Activated CD4-positive, alpha-beta T cell treated with anti-CD3 and anti-CD28 coated beads, Interleukin-2, amount 10 ng/mL, durations not matched to agents 24 days and 14 days (primary cell): ENCODE measurements around the gene ZNF175. TPM values are rescaled to one million over a fixed set of nuclear protein-coding genes. Genes with fewer than 3 reads are reported as not detected.

Experiments
- DNase-seq: peaks from one replicate; pipeline ENCODE4 v3.0.0; 2022
- H3K27ac Mint-ChIP-seq: one replicate; pipeline ENCODE4 v1.8.0; 2022; ENCODE audit warnings: mild to moderate bottlenecking, mixed read lengths
- H3K27me3 Mint-ChIP-seq: one replicate; pipeline ENCODE4 v1.8.0; 2022; ENCODE audit warnings: mixed read lengths
- H3K36me3 Mint-ChIP-seq: one replicate; pipeline ENCODE4 v1.8.0; 2022; ENCODE audit warnings: low read depth, mild to moderate bottlenecking, mixed read lengths
- H3K4me1 Mint-ChIP-seq: one replicate; pipeline ENCODE4 v1.8.0; 2021; ENCODE audit warnings: mixed read lengths
- H3K4me3 Mint-ChIP-seq: one replicate; pipeline ENCODE4 v1.8.0; 2022; ENCODE audit warnings: mild to moderate bottlenecking, moderate library complexity, mixed read lengths
- H3K9me3 Mint-ChIP-seq: one replicate; pipeline ENCODE4 v1.8.0; 2021; ENCODE audit warnings: mixed read lengths
- intact Hi-C: fragments of 100-400 bp; cut with micrococcal nuclease; formaldehyde crosslinking; loops from one replicate; pipeline ENCODE4 v1.15.1; 2023
- total RNA-seq: library from RNA; stranded (reverse); gene quantifications from 2 replicates; pipeline ENCODE4 v1.2.3, GENCODE V29; 2022

Gene ZNF175
- total RNA-seq, 1 donor from 2014 or later: 8.5 TPM

DNA sequence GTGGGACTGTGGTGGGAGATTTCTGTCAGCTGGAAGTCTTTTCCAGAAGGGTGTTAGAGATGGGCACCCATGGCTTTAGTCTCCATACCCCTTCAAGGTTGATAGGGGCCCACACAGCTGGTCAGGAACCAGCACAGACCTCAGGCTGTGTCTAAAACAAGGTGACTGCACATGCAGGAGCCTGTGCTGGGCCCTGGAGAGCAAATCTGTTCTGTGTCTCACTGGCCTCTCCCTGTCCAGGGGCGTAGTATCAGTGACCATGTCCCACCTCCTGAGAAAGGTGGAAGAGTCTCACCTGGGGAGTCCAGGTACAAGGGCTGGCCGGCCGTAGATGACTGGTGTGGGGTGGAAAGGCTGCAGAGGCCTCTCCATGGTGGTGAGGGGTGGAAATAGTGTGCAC lies 19.4 kb downstream of the ZNF175 start:
- no peak for DNase-seq
- intact Hi-C loops: no loop called here
- H3K27me3 Mint-ChIP-seq: no peaks in the 10 kb centered on the region
- peaks cover 35% of the 10 kb centered on the region for H3K9me3 Mint-ChIP-seq
- H3K4me3 Mint-ChIP-seq: no peak overlapping the region
- H3K4me1 Mint-ChIP-seq: peaks cover 22% of the 10 kb centered on the region
- H3K27ac Mint-ChIP-seq: no peak overlapping the region
- H3K36me3 Mint-ChIP-seq: peaks cover 42% of the 10 kb centered on the region

- peaks cover 24% of the 10 kb centered on the region for H3K9me3 Mint-ChIP-seq
- no peak overlapping the region for H3K27ac Mint-ChIP-seq
- H3K4me1 Mint-ChIP-seq: peaks cover 22% of the 10 kb centered on the region
- intact Hi-C loops: no loop called here
- H3K4me3 Mint-ChIP-seq: peak overlapping the region; percentile 44
- no peaks in the 10 kb centered on the region for H3K27me3 Mint-ChIP-seq
- DNase-seq: no peak
- peaks cover 22% of the 10 kb centered on the region for H3K36me3 Mint-ChIP-seq
Observed at GRCh38 chr19:51592521-51592920, 21.4 kb downstream of the ZNF175 start.

GRCh38 chr19:51593138-51593890 lies 22.2 kb downstream of the ZNF175 start:
- no peak for DNase-seq
- peak overlapping the region; percentile 84 for H3K27ac Mint-ChIP-seq
- peaks cover 15% of the 10 kb centered on the region for H3K36me3 Mint-ChIP-seq
- peaks cover 17% of the 10 kb centered on the region for H3K9me3 Mint-ChIP-seq
- H3K4me1 Mint-ChIP-seq: peaks cover 22% of the 10 kb centered on the region
- intact Hi-C loops: no loop called here
- H3K27me3 Mint-ChIP-seq: no peaks in the 10 kb centered on the region
- peak overlapping the region; percentile 91 for H3K4me3 Mint-ChIP-seq

GRCh38 chr19:51593969-51594773 lies 23.1 kb downstream of the ZNF175 start:
- Mint-ChIP-seq H3K4me3 (peak overlapping the region; percentile 91), H3K27ac (peak overlapping the region; percentile 84), H3K9me3 (peaks cover 14% of the 10 kb centered on the region), H3K27me3 (no peaks in the 10 kb centered on the region), H3K4me1 (peaks cover 22% of the 10 kb centered on the region), H3K36me3 (peaks cover 15% of the 10 kb centered on the region)
- intact Hi-C loops: loop anchor here (1.0 kb wide), 4 partner anchors 23 to 486 kb away; partner anchors contain the start of genes CTU1 and ZNF175
- peak; percentile 99 for DNase-seq

- H3K27ac Mint-ChIP-seq: peak overlapping the region; percentile 84
- intact Hi-C loops: loop anchor here (1.0 kb wide), 4 partner anchors 23 to 486 kb away; partner anchors contain the start of genes CTU1 and ZNF175
- H3K4me1 Mint-ChIP-seq: peaks cover 22% of the 10 kb centered on the region
- H3K27me3 Mint-ChIP-seq: no peaks in the 10 kb centered on the region
- no peak for DNase-seq
- peaks cover 9% of the 10 kb centered on the region for H3K9me3 Mint-ChIP-seq
- H3K4me3 Mint-ChIP-seq: peak overlapping the region; percentile 91
- H3K36me3 Mint-ChIP-seq: peaks cover 11% of the 10 kb centered on the region
Observed at GRCh38 chr19:51594774-51595109, 23.7 kb downstream of the ZNF175 start.

DNA sequence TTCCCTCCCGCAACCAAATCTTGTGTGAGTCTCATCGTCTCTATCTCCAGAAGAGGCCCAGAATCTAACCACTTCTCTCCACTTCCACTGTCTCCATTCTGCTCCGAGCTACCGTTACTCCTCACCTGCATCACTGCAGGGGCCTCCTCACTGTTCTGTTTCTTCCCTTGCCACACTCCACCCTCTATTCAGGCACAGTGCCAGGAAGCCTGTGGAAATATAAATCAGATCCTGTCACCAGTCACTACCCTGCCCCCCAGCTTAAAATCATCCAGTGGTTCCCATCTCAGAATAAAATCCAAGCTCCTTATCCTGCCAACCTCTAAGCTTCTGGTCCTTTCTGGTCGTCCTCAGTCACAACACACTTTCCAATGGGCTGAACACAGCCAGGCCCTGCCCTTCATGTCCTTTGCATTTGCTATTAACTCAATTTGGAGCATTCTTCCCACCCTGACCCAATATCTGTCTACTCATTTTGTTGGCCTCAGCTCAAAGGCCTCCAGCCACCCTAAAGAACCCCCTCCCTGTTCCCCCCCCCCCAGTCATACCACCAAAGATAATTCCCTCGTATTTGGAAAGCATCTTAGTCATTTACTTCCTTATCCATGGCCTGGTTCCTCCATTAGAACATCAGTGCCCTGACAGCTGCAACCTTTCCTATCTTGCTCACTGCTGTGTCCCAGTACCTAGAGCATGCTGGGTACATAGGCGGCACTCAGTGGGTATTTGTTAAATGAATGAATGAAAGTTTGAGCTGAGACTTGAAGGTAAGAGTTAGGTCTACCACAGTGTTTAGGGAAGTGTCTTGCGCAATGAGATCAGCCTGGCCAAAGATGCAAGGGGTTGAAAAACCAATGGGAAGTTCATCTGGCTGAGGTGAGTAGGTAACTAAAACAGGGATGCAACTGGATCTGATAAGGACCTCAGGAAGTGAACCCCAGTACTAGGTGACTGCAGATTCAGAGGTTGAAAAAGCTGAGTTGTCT lies 24.4 kb downstream of the ZNF175 start:
- H3K27me3 Mint-ChIP-seq: peaks cover 7% of the 10 kb centered on the region
- H3K36me3 Mint-ChIP-seq: peaks cover 10% of the 10 kb centered on the region
- H3K4me3 Mint-ChIP-seq: peak overlapping the region; percentile 91
- H3K9me3 Mint-ChIP-seq: peaks cover 5% of the 10 kb centered on the region
- DNase-seq: no peak
- intact Hi-C loops: no loop called here
- peaks cover 22% of the 10 kb centered on the region for H3K4me1 Mint-ChIP-seq
- H3K27ac Mint-ChIP-seq: peak overlapping the region; percentile 39

- Mint-ChIP-seq H3K27me3 (peaks cover 18% of the 10 kb centered on the region), H3K4me3 (no peak overlapping the region), H3K4me1 (peaks cover 17% of the 10 kb centered on the region), H3K9me3 (peaks cover 5% of the 10 kb centered on the region), H3K27ac (no peak overlapping the region), H3K36me3 (no peaks in the 10 kb centered on the region)
- no peak for DNase-seq
- intact Hi-C loops: no loop called here
Observed at GRCh38 chr19:51598159-51598915, 27.3 kb downstream of the ZNF175 start.

DNA sequence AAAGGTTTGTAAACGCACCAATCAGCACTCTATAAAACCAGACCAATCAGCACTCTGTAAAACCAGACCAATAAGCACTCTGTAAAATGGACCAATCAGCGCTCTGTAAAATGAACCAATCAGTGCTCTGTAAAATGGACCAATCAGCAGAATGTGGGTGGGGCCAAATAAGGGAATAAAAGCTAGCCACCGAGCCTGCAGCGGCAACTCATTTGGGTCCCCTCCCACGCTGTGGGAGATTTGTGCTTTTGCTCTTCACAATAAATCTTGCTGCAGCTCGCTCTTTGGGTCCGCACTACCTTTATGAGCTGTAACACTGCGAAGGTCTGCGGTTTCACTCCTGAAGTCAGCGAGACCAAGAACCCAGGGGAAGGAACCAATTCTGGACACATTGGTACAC lies 28.0 kb downstream of the ZNF175 start:
- Mint-ChIP-seq H3K36me3 (no peaks in the 10 kb centered on the region), H3K4me1 (peaks cover 10% of the 10 kb centered on the region), H3K4me3 (no peak overlapping the region), H3K9me3 (peaks cover 5% of the 10 kb centered on the region), H3K27ac (no peak overlapping the region), H3K27me3 (peaks cover 18% of the 10 kb centered on the region)
- intact Hi-C loops: no loop called here
- DNase-seq: no peak

DNA sequence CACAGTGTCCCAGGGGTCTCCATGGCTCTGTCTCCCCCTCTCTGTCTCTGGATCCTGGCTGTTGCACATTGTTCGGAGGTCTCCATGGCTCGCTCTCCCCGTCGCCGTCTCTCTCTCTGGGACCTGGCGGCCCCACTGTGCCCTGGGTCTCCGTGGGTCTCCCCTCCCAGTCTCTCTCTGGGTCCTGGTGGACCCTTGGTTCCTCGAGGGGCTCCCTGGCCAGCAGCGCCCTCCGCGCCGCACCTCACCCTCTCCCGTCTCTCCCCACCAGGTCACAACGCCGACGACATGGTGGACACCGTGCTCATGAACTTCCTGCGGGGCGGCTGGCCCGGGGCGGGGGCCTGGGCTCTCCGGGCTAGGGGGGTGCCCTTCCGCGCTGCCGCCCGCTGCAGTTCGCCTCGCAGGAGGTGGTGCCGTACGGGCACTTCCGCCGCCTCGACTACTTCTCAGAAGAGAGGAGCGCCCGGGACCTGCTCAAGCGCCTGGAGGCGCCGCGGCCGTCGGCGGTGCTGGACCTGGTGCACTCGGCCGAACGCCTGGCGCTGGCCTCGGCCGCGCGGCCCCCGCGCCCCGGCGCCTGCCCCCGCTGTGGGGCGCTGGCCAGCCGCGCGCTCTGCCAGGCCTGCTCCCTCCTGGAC lies 30.0 kb downstream of the ZNF175 start:
- H3K36me3 Mint-ChIP-seq: no peaks in the 10 kb centered on the region
- no peak for DNase-seq
- intact Hi-C loops: no loop called here
- H3K9me3 Mint-ChIP-seq: no peaks in the 10 kb centered on the region
- H3K27ac Mint-ChIP-seq: no peak overlapping the region
- H3K4me3 Mint-ChIP-seq: no peak overlapping the region
- H3K27me3 Mint-ChIP-seq: peaks cover 18% of the 10 kb centered on the region
- no peaks in the 10 kb centered on the region for H3K4me1 Mint-ChIP-seq

- Mint-ChIP-seq H3K4me1 (peaks cover 4% of the 10 kb centered on the region), H3K9me3 (no peaks in the 10 kb centered on the region), H3K4me3 (no peak overlapping the region), H3K27ac (no peak overlapping the region), H3K27me3 (peaks cover 18% of the 10 kb centered on the region), H3K36me3 (no peaks in the 10 kb centered on the region)
- intact Hi-C loops: no loop called here
- no peak for DNase-seq
Observed at GRCh38 chr19:51602189-51602854, 31.2 kb downstream of the ZNF175 start.

DNA sequence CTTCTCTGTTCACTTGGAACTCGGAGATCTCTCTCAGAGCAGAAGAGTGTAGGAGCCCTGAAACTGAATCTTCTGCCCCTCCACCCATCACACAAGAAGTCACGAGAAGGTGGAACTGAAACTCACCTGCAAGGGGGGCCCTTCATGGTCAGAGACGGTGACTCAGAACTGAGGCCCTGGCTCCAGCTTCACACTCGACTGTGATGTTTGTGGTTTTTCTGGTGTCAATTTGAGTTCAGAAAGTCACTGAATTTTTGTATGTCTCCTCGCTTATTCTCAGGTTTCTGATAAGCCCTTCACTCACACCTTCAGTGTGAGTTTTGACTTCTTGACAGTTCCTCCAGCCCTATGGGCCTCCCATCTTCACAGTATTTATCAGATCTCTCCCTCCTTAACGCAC lies 36.0 kb downstream of the ZNF175 start:
- Mint-ChIP-seq H3K36me3 (no peaks in the 10 kb centered on the region), H3K27ac (no peak overlapping the region), H3K27me3 (peaks cover 8% of the 10 kb centered on the region), H3K4me3 (no peak overlapping the region), H3K9me3 (no peaks in the 10 kb centered on the region), H3K4me1 (peaks cover 8% of the 10 kb centered on the region)
- DNase-seq: no peak
- intact Hi-C loops: no loop called here

GRCh38 chr19:51607920-51608562 lies 37.0 kb downstream of the ZNF175 start:
- peaks cover 7% of the 10 kb centered on the region for H3K9me3 Mint-ChIP-seq
- no peak overlapping the region for H3K4me3 Mint-ChIP-seq
- intact Hi-C loops: no loop called here
- H3K4me1 Mint-ChIP-seq: peaks cover 8% of the 10 kb centered on the region
- peak; percentile 91 for DNase-seq
- H3K27ac Mint-ChIP-seq: no peak overlapping the region
- H3K27me3 Mint-ChIP-seq: peaks cover 4% of the 10 kb centered on the region
- H3K36me3 Mint-ChIP-seq: no peaks in the 10 kb centered on the region
